SH-SY5Y (cell line): ENCODE measurements around the gene EMP2.

ENCODE experiments used
- GATA2 ChIP-seq: IDR thresholded peaks from 2 replicates; pipeline ENCODE4 v1.6.1; 2011; ENCODE audit warnings: mild to moderate bottlenecking, low read depth, low read length
- GATA3 ChIP-seq: IDR thresholded peaks from 2 replicates; pipeline ENCODE4 v1.6.1; 2011; ENCODE audit warnings: low read depth, mild to moderate bottlenecking, low read length, moderate library complexity

The EMP2 gene

GRCh38 chr16:10529895-10530669 lies 50.3 kb downstream of the EMP2 start:
- no peak for TF ChIP-seq GATA2
- no peak for TF ChIP-seq GATA3

- no peak for TF ChIP-seq GATA2
- no peak for TF ChIP-seq GATA3
Measured at GRCh38 chr16:10528635-10529034, 51.8 kb downstream of the EMP2 start.

- no peak for TF ChIP-seq GATA3
- no peak for TF ChIP-seq GATA2
Measured at GRCh38 chr16:10526962-10527361, 53.4 kb downstream of the EMP2 start.

- TF ChIP-seq GATA2, result no peak
- TF ChIP-seq GATA3, result no peak
Measured at GRCh38 chr16:10525214-10525825, 55.1 kb downstream of the EMP2 start.

- TF ChIP-seq GATA3 (no peak), GATA2 (no peak)
Measured at GRCh38 chr16:10522966-10523365, 57.4 kb downstream of the EMP2 start.

GRCh38 chr16:10521681-10522274 lies 58.6 kb downstream of the EMP2 start:
- no peak for TF ChIP-seq GATA2
- no peak for TF ChIP-seq GATA3

- TF ChIP-seq GATA3 (no peak), GATA2 (no peak)
Measured at GRCh38 chr16:10520869-10521578, 59.4 kb downstream of the EMP2 start.

GRCh38 chr16:10519929-10520868 lies 60.2 kb downstream of the EMP2 start:
- TF ChIP-seq GATA2 (no peak), GATA3 (no peak)

GRCh38 chr16:10519297-10519696 lies 61.1 kb downstream of the EMP2 start:
- TF ChIP-seq GATA2 (no peak), GATA3 (no peak)

GRCh38 chr16:10518479-10519041 lies 61.8 kb downstream of the EMP2 start:
- no peak for TF ChIP-seq GATA2
- no peak for TF ChIP-seq GATA3

GRCh38 chr16:10517868-10518267 lies 62.5 kb downstream of the EMP2 start:
- no peak for TF ChIP-seq GATA3
- no peak for TF ChIP-seq GATA2

GRCh38 chr16:10514369-10515055 lies 65.9 kb downstream of the EMP2 start:
- no peak for TF ChIP-seq GATA2

- no peak for TF ChIP-seq GATA2
- TF ChIP-seq GATA3, result no peak
Measured at GRCh38 chr16:10511829-10512228, 68.6 kb downstream of the EMP2 start.
